Measurements from ENCODE around the gene RAB19.

Gene RAB19

DNA sequence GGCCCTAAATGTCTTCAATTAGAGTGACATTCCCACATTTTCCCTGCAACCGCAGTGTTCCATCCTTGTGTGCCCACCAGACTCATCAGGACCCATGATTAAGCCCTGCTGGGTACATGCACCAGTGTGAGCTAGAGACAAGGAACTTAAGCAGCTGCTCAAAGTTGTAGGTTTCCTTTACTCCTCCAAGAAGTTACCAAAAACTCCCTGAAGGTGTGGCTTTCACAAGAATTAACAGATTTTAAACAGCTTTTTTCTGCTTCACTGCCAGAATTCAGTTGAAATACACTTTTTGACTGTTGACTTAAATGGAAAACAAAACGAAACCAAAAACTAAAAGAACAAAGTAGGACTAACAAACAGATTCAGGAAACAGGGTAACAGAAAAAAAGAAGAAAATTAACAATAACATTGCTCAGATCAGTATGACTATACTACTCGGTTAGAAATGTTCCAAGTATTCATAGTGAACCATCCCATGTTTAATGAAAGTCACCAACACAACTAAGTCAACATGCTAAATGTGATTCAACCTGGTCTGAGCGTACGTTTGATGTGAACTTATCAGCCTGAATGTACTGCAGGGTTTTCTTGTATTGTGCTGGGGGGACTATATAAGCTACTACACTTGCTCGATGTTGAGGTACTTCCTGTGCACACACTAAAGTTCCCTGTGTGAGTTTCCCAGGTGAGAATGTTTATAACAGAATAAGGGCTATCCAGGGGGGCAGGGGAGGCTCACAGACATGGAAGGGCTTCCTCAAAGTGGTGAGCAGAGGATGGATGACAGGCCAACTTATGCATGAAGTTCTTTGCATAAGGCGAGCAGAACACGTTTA, 27.7 kb upstream of the RAB19 start:
- Histone ChIP-seq H4K8ac (ENCODE audit: low read depth, low read length) (no peak overlapping the region), H3K4me3 (ENCODE audit: low read depth, low read length) (no peak overlapping the region), H4K12ac (ENCODE audit: low read depth, low read length) (no peak overlapping the region), H4K91ac (ENCODE audit: low read depth, low read length) (no peak overlapping the region), H3K9ac (ENCODE audit: low read length) (no peak overlapping the region), H2BK12ac (ENCODE audit: low read length) (no peak overlapping the region), H3K4ac (ENCODE audit: low read depth, low read length) (no peak overlapping the region), H2BK120ac (ENCODE audit: insufficient read depth, low read length, poor library complexity) (no peak overlapping the region), H3K9me3 (ENCODE audit: insufficient read depth, low read depth, low read length) (no peaks in the 10 kb centered on the region), H3K27ac (ENCODE audit: low read depth, low read length) (no peak overlapping the region), H3K27me3 (ENCODE audit: insufficient read depth, low read length) (no peaks in the 10 kb centered on the region), H3K79me2 (ENCODE audit: control insufficient read depth, insufficient read depth, low read length, poor library complexity) (no peaks in the 10 kb centered on the region), H2AFZ (ENCODE audit: insufficient read depth, low read length, poor library complexity) (no peak overlapping the region), H3K4me1 (ENCODE audit: control insufficient read depth in 1 of 2, insufficient read depth in 2 of 2, low read length in 2 of 2) (no peaks in the 10 kb centered on the region), H3K14ac (ENCODE audit: low read length) (no peak overlapping the region), H3K18ac (ENCODE audit: low read length) (no peak overlapping the region), H3K4me2 (ENCODE audit: low read length) (no peak overlapping the region), H3K79me1 (ENCODE audit: low read length) (no peaks in the 10 kb centered on the region), H2BK5ac (ENCODE audit: low read depth, low read length, poor library complexity) (no peak overlapping the region), H2AK5ac (ENCODE audit: low read length) (no peak overlapping the region), H3K23ac (ENCODE audit: low read length) (no peak overlapping the region), H3K36me3 (ENCODE audit: control insufficient read depth in 1 of 2, insufficient read depth in 2 of 2, low read length in 2 of 2) (peaks cover 32 to 35% of the 10 kb centered on the region in 2 experiments)
- no CpG with 5 or more reads among the region's 8 CpGs for WGBS (ENCODE audit: extremely low coverage, insufficient coverage, insufficient read length)
- DNase-seq, result no peak

DNA sequence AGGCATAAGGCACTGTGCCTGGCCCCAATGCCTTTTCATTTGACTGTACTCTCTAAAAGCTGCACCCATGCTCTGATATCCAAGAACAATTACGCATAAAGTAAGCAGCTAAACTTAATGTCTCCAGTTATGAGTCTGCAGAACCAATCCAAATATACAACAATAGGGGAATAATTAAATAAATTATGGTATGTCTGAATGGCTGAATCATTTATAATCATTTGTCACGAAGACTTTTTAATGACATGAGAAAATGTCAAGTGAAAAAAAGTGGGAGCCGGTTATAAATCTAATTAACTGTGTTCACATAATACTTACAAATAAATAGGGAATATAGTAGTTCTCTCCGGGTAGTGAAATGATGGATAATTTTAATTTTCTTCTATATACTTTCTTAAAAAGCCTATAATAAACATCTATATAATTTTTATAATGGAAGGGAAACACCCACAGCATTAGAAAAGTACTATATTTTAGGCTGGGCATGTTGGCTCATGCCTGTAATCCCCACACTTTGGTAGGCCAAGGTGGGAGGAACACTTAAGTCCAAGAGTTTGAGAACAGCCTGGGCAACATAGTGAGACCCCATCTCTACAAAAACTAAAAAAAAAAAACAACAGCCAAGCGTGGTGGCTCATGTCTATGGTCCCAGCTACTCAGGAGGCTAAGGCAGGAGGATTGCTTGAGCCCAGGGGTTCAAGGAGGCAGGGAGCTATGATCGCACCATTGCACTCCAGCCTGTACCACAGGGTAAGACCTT, 19.7 kb upstream of the RAB19 start:
- no peak overlapping the region for H2BK12ac ChIP-seq (ENCODE audit: low read length)
- peak overlapping the region; percentile 51 for H3K18ac ChIP-seq (ENCODE audit: low read length)
- no peak overlapping the region for H3K14ac ChIP-seq (ENCODE audit: low read length)
- H3K4me1 ChIP-seq (ENCODE audit: control insufficient read depth in 1 of 2, insufficient read depth in 2 of 2, low read length in 2 of 2), result peaks cover 0 to 3% of the 10 kb centered on the region in 2 experiments
- no peak overlapping the region for H3K23ac ChIP-seq (ENCODE audit: low read length)
- H3K79me1 ChIP-seq (ENCODE audit: low read length), result no peaks in the 10 kb centered on the region
- no peak overlapping the region for H4K12ac ChIP-seq (ENCODE audit: low read depth, low read length)
- H2AFZ ChIP-seq (ENCODE audit: insufficient read depth, low read length, poor library complexity), result no peak overlapping the region
- no peak overlapping the region for H3K4me2 ChIP-seq (ENCODE audit: low read length)
- H2AK5ac ChIP-seq (ENCODE audit: low read length), result no peak overlapping the region
- H2BK5ac ChIP-seq (ENCODE audit: low read depth, low read length, poor library complexity), result no peak overlapping the region
- H3K36me3 ChIP-seq (ENCODE audit: control insufficient read depth in 1 of 2, insufficient read depth in 2 of 2, low read length in 2 of 2), result peaks cover 20 to 27% of the 10 kb centered on the region in 2 experiments
- no peak overlapping the region for H3K9ac ChIP-seq (ENCODE audit: low read length)
- H4K91ac ChIP-seq (ENCODE audit: low read depth, low read length), result no peak overlapping the region
- DNase-seq, result no peak
- H2BK120ac ChIP-seq (ENCODE audit: insufficient read depth, low read length, poor library complexity), result no peak overlapping the region
- WGBS (ENCODE audit: extremely low coverage, insufficient coverage, insufficient read length), result no CpG with 5 or more reads among the region's 6 CpGs
- no peak overlapping the region for H3K4ac ChIP-seq (ENCODE audit: low read depth, low read length)
- no peak overlapping the region for H4K8ac ChIP-seq (ENCODE audit: low read depth, low read length)
- no peaks in the 10 kb centered on the region for H3K79me2 ChIP-seq (ENCODE audit: control insufficient read depth, insufficient read depth, low read length, poor library complexity)
- no peak overlapping the region for H3K27ac ChIP-seq (ENCODE audit: low read depth, low read length)
- H3K9me3 ChIP-seq (ENCODE audit: insufficient read depth, low read depth, low read length), result no peaks in the 10 kb centered on the region
- no peak overlapping the region for H3K4me3 ChIP-seq (ENCODE audit: low read depth, low read length)
- no peaks in the 10 kb centered on the region for H3K27me3 ChIP-seq (ENCODE audit: insufficient read depth, low read length)

DNA sequence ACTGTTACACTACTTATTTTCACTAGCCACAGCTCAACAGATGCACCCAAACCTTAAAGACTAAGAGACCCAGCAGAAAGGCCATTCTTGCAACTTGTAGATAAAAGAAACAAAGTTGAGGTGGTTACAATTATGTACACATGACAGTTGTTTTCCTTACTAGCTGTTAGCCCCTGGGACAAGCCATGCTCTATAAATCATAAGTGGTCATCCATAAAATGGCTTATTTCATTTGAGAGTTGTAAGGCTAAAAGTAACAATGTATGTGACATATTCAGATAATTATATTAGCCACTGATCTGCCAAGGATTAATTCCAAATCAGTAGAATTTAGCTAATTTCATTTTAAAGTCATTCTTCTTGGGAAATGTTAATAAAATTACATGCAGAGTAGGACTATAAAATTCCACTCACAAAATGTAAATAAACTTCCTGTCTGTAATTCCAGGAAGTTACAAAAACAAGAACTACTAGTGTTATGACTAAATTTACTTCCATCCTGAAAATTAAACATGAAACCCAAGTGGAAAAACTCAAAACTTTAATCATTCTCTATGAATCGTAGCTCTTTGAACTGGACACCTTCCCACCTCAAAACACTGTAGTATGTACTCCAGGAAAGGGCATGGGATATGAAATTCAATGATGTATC, 18.8 kb upstream of the RAB19 start:
- peaks cover 15 to 21% of the 10 kb centered on the region in 2 experiments for H3K36me3 ChIP-seq (ENCODE audit: control insufficient read depth in 1 of 2, insufficient read depth in 2 of 2, low read length in 2 of 2)
- H3K4ac ChIP-seq (ENCODE audit: low read depth, low read length), result no peak overlapping the region
- H3K4me3 ChIP-seq (ENCODE audit: low read depth, low read length), result no peak overlapping the region
- no peak overlapping the region for H4K12ac ChIP-seq (ENCODE audit: low read depth, low read length)
- H2BK12ac ChIP-seq (ENCODE audit: low read length), result no peak overlapping the region
- no peak overlapping the region for H2BK120ac ChIP-seq (ENCODE audit: insufficient read depth, low read length, poor library complexity)
- no peaks in the 10 kb centered on the region for H3K79me1 ChIP-seq (ENCODE audit: low read length)
- H2AK5ac ChIP-seq (ENCODE audit: low read length), result no peak overlapping the region
- no peak for DNase-seq
- no peak overlapping the region for H3K14ac ChIP-seq (ENCODE audit: low read length)
- no peak overlapping the region for H2BK5ac ChIP-seq (ENCODE audit: low read depth, low read length, poor library complexity)
- no peak overlapping the region for H3K4me2 ChIP-seq (ENCODE audit: low read length)
- H3K9me3 ChIP-seq (ENCODE audit: insufficient read depth, low read depth, low read length), result no peaks in the 10 kb centered on the region
- peaks cover under 1 to 10% of the 10 kb centered on the region in 2 experiments for H3K4me1 ChIP-seq (ENCODE audit: control insufficient read depth in 1 of 2, insufficient read depth in 2 of 2, low read length in 2 of 2)
- H3K79me2 ChIP-seq (ENCODE audit: control insufficient read depth, insufficient read depth, low read length, poor library complexity), result no peaks in the 10 kb centered on the region
- no peaks in the 10 kb centered on the region for H3K27me3 ChIP-seq (ENCODE audit: insufficient read depth, low read length)
- H3K23ac ChIP-seq (ENCODE audit: low read length), result no peak overlapping the region
- H4K8ac ChIP-seq (ENCODE audit: low read depth, low read length), result no peak overlapping the region
- no peak overlapping the region for H3K27ac ChIP-seq (ENCODE audit: low read depth, low read length)
- no peak overlapping the region for H2AFZ ChIP-seq (ENCODE audit: insufficient read depth, low read length, poor library complexity)
- H4K91ac ChIP-seq (ENCODE audit: low read depth, low read length), result no peak overlapping the region
- no peak overlapping the region for H3K18ac ChIP-seq (ENCODE audit: low read length)
- WGBS (ENCODE audit: extremely low coverage, insufficient coverage, insufficient read length), result no CpG with 5 or more reads among the region's 1 CpG
- no peak overlapping the region for H3K9ac ChIP-seq (ENCODE audit: low read length)

DNA sequence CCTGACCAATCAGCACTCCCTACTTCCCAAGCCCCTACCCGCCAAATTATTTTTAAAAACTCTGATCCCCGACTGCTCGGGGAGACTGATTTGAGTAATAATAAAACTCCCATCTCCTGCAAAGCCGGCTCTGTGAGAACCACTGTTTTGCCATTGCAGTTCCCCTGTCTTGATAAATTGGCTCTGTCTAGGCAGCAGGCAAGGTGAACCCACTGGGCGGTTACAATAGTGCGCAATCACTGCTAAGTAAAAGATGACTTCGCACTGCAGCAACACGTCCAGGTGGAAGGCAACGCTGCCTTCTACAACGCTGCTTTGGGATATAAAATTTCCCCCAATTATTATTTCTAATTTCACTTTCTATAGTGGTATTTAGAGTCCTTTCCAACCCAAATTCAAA, 14.4 kb upstream of the RAB19 start:
- Histone ChIP-seq H3K4ac (ENCODE audit: low read depth, low read length) (no peak overlapping the region), H2AK5ac (ENCODE audit: low read length) (no peak overlapping the region)

More for the DNA sequence above, 14.4 kb upstream of the RAB19 start:
- Histone ChIP-seq H3K4me2 (ENCODE audit: low read length) (no peak overlapping the region), H3K4me1 (ENCODE audit: control insufficient read depth in 1 of 2, insufficient read depth in 2 of 2, low read length in 2 of 2) (peaks cover 6 to 17% of the 10 kb centered on the region in 2 experiments), H3K9ac (ENCODE audit: low read length) (no peak overlapping the region), H4K8ac (ENCODE audit: low read depth, low read length) (no peak overlapping the region), H3K23ac (ENCODE audit: low read length) (no peak overlapping the region), H4K12ac (ENCODE audit: low read depth, low read length) (no peak overlapping the region), H3K4me3 (ENCODE audit: low read depth, low read length) (no peak overlapping the region), H3K9me3 (ENCODE audit: insufficient read depth, low read depth, low read length) (no peaks in the 10 kb centered on the region), H2BK5ac (ENCODE audit: low read depth, low read length, poor library complexity) (no peak overlapping the region), H3K27me3 (ENCODE audit: insufficient read depth, low read length) (no peaks in the 10 kb centered on the region), H2BK120ac (ENCODE audit: insufficient read depth, low read length, poor library complexity) (no peak overlapping the region), H2BK12ac (ENCODE audit: low read length) (no peak overlapping the region), H3K36me3 (ENCODE audit: control insufficient read depth in 1 of 2, insufficient read depth in 2 of 2, low read length in 2 of 2) (peaks cover 3 to 4% of the 10 kb centered on the region in 2 experiments), H2AFZ (ENCODE audit: insufficient read depth, low read length, poor library complexity) (no peak overlapping the region), H3K27ac (ENCODE audit: low read depth, low read length) (no peak overlapping the region), H3K18ac (ENCODE audit: low read length) (no peak overlapping the region), H3K14ac (ENCODE audit: low read length) (no peak overlapping the region), H3K79me2 (ENCODE audit: control insufficient read depth, insufficient read depth, low read length, poor library complexity) (peaks cover 5% of the 10 kb centered on the region), H3K79me1 (ENCODE audit: low read length) (no peaks in the 10 kb centered on the region), H4K91ac (ENCODE audit: low read depth, low read length) (no peak overlapping the region)
- DNase-seq, result no peak
- no CpG with 5 or more reads among the region's 10 CpGs for WGBS (ENCODE audit: extremely low coverage, insufficient coverage, insufficient read length)
